ENCODE data around the gene TAF10.
A peak's percentile ranks its signal among the peaks of the same experiment; 100 is the strongest.

TAF10 gene

GRCh38 chr11:6612213-6613041 is at the start of gene TAF10:
TAF10 (minus strand) TSS chr11:6612216; CDS start chr11:6612189, 27 bp downstream.
- peak; percentile 76 to 95 for DNase-seq

GRCh38 chr11:6660712-6661111 is 48.7 kb upstream of the TAF10 start:
- no peak for DNase-seq

GRCh38 chr11:6658647-6659046 is 46.6 kb upstream of the TAF10 start:
- DNase-seq, result no peak

- DNase-seq, result no peak
These were observed 45.3 kb upstream of the TAF10 start for GRCh38 chr11:6657346-6657745.

GRCh38 chr11:6656936-6657335 is 44.9 kb upstream of the TAF10 start:
- no peak for DNase-seq

GRCh38 chr11:6656584-6656915 is 44.5 kb upstream of the TAF10 start:
- DNase-seq, result no peak

GRCh38 chr11:6655790-6656583 is 44.0 kb upstream of the TAF10 start, which contains the start of gene DCHS1:
DCHS1 (minus strand) TSS chr11:6655809; CDS start chr11:6641613, 14,196 bp downstream.
- DNase-seq, result no peak

- no peak for DNase-seq
These were observed 43.2 kb upstream of the TAF10 start for GRCh38 chr11:6655020-6655789.

GRCh38 chr11:6654281-6655019 is 42.4 kb upstream of the TAF10 start:
- DNase-seq, result no peak

- no peak for DNase-seq
These were observed 41.6 kb upstream of the TAF10 start for GRCh38 chr11:6653656-6654055.

GRCh38 chr11:6653097-6653496 is 41.1 kb upstream of the TAF10 start:
- DNase-seq, result no peak

- no peak for DNase-seq
These were observed 40.2 kb upstream of the TAF10 start for GRCh38 chr11:6652182-6652581.

- no peak for DNase-seq
These were observed 39.0 kb upstream of the TAF10 start for GRCh38 chr11:6650980-6651379.

- DNase-seq, result no peak
These were observed 38.1 kb upstream of the TAF10 start for GRCh38 chr11:6650104-6650503.

GRCh38 chr11:6648501-6648900 is 36.5 kb upstream of the TAF10 start:
- no peak for DNase-seq

- no peak for DNase-seq
These were observed 35.8 kb upstream of the TAF10 start for GRCh38 chr11:6647836-6648235.

GRCh38 chr11:6646918-6647679 is 35.1 kb upstream of the TAF10 start:
- no peak for DNase-seq

- DNase-seq, result no peak
These were observed 34.5 kb upstream of the TAF10 start for GRCh38 chr11:6646576-6646917.

GRCh38 chr11:6646071-6646470 is 34.1 kb upstream of the TAF10 start:
- no peak for DNase-seq

GRCh38 chr11:6642957-6643356 is 30.9 kb upstream of the TAF10 start:
- no peak for DNase-seq

- DNase-seq, result no peak
These were observed 29.1 kb upstream of the TAF10 start for GRCh38 chr11:6640985-6641701.
